CD1c-positive myeloid dendritic cell (primary cell): ENCODE measurements around the gene WDR18.

Experiments
- DNase-seq: peaks from one replicate; pipeline ENCODE4 v3.0.0-alpha.2; 2016; ENCODE audit errors: extremely low spot score

WDR18 gene

GRCh38 chr19:1042689-1043511 is 58.8 kb downstream of the WDR18 start:
- DNase-seq = no peak
